GM23338 (cell line): ENCODE results near the gene CASKIN2. TPM values are rescaled to one million over a fixed set of nuclear protein-coding genes. Genes with fewer than 3 reads are reported as not detected.
A peak's percentile ranks its signal among the peaks of the same experiment; 100 is the strongest.

ENCODE experiments used
- ATAC-seq: fragments of 200-7000 bp; cut with Tn5 transposase; 3 replicates; pipeline ENCODE4 v1.9.1; 2020
- DNase-seq: peaks from one replicate; pipeline ENCODE4 v3.0.0-alpha.2; 2015; ENCODE audit warnings: low spot score
- H2AFZ ChIP-seq: fragments of 200-600 bp; sonication (generic); 2 replicates; pipeline ENCODE4 v1.8.0; 2016; ENCODE audit warnings: antibody characterized with exemption, mild to moderate bottlenecking, moderate library complexity
- H3F3A ChIP-seq: fragments of 200-600 bp; sonication (generic); replicated peaks from 2 replicates; pipeline ENCODE4 v1.8.0; 2017; ENCODE audit warnings: antibody characterized with exemption, mixed run types, low read depth
- H3K27ac ChIP-seq: fragments of 200-600 bp; sonication (generic); 2 replicates; pipeline ENCODE4 v1.6.1; 2016; ENCODE audit warnings: low read depth
- H3K27me3 ChIP-seq: fragments of 200-600 bp; sonication (generic); 2 replicates; pipeline ENCODE4 v1.8.0; 2016; ENCODE audit warnings: mild to moderate bottlenecking, mixed run types, moderate library complexity; ENCODE audit not compliant: insufficient read depth
- H3K36me3 ChIP-seq: fragments of 200-600 bp; sonication (generic); 2 replicates; pipeline ENCODE4 v1.8.0; 2016; ENCODE audit warnings: mild to moderate bottlenecking; ENCODE audit not compliant: insufficient read depth
- H3K4me1 ChIP-seq: fragments of 200-600 bp; sonication (generic); 2 replicates; pipeline ENCODE4 v1.8.0; 2016; ENCODE audit warnings: mild to moderate bottlenecking, moderate library complexity; ENCODE audit not compliant: insufficient read depth
- H3K4me2 ChIP-seq: fragments of 200-600 bp; sonication (generic); 2 replicates; pipeline ENCODE4 v1.7.1; 2017; ENCODE audit warnings: mixed run types
- H3K4me3 ChIP-seq: fragments of 200-600 bp; sonication (generic); 2 replicates; pipeline ENCODE4 v1.6.1; 2016; ENCODE audit warnings: mixed run types
- H3K79me2 ChIP-seq: fragments of 200-600 bp; sonication (generic); replicated peaks from 2 replicates; pipeline ENCODE4 v1.8.0; 2017; ENCODE audit warnings: mild to moderate bottlenecking; ENCODE audit not compliant: insufficient read depth
- H3K9me2 ChIP-seq: fragments of 200-600 bp; sonication (generic); 2 replicates; pipeline ENCODE4 v1.8.0; 2017; ENCODE audit not compliant: insufficient read depth
- H4K20me1 ChIP-seq: fragments of 200-600 bp; sonication (generic); replicated peaks from 2 replicates; pipeline ENCODE4 v1.8.0; 2017; ENCODE audit warnings: mild to moderate bottlenecking; ENCODE audit not compliant: insufficient read depth
- H3K27ac Mint-ChIP-seq: 2 replicates; pipeline ENCODE4 v1.8.0; 2020; ENCODE audit warnings: inconsistent platforms, mild to moderate bottlenecking, moderate library complexity, mixed read lengths
- H3K27me3 Mint-ChIP-seq: 3 replicates; pipeline ENCODE4 v1.8.0; 2022; ENCODE audit warnings: low read depth, mild to moderate bottlenecking, moderate library complexity, mixed read lengths, inconsistent platforms; ENCODE audit not compliant: insufficient read depth, poor library complexity
- H3K36me3 Mint-ChIP-seq: 3 replicates; pipeline ENCODE4 v1.8.0; 2021; ENCODE audit warnings: low read depth, mild to moderate bottlenecking, inconsistent platforms, moderate library complexity, mixed read lengths
- H3K4me1 Mint-ChIP-seq: 3 replicates; pipeline ENCODE4 v1.8.0; 2020; ENCODE audit warnings: mild to moderate bottlenecking, inconsistent platforms, mixed read lengths
- H3K4me3 Mint-ChIP-seq: 3 replicates; pipeline ENCODE4 v1.8.0; 2021; ENCODE audit warnings: moderate library complexity, mild to moderate bottlenecking, inconsistent platforms, mixed read lengths
- H3K9me3 Mint-ChIP-seq: 3 replicates; pipeline ENCODE4 v1.8.0; 2020; ENCODE audit warnings: moderate library complexity, mild to moderate bottlenecking, inconsistent platforms, mixed read lengths
- CREB1 ChIP-seq: fragments of 250-450 bp; sonication (Bioruptor Pico); IDR thresholded peaks from 2 replicates; pipeline ENCODE4 v1.5.0; 2020; ENCODE audit warnings: low read depth, mild to moderate bottlenecking, moderate library complexity
- EZH2 ChIP-seq: fragments of 200-600 bp; sonication (generic); IDR thresholded peaks from one replicate; pipeline ENCODE4 v1.8.0; 2017; ENCODE audit warnings: antibody characterized with exemption, mild to moderate bottlenecking, low read depth; ENCODE audit not compliant: unreplicated experiment
- EZH2phosphoT487 ChIP-seq: fragments of 200-600 bp; sonication (generic); IDR thresholded peaks from one replicate; pipeline ENCODE4 v1.8.1; 2018; ENCODE audit warnings: antibody characterized with exemption; ENCODE audit not compliant: unreplicated experiment
- POLR2AphosphoS5 ChIP-seq: IDR thresholded peaks from 2 replicates; pipeline ENCODE4 v1.6.1; 2016; ENCODE audit warnings: antibody characterized with exemption, low read depth
- ZNF114 ChIP-seq: fragments of 250-450 bp; sonication (Bioruptor Pico); IDR thresholded peaks from 2 replicates; pipeline ENCODE4 v1.5.0; 2020; ENCODE audit warnings: mild to moderate bottlenecking, moderate library complexity
- polyA plus RNA-seq: library from polyadenylated mRNA; unstranded; fragments of >200 nt; fragmentation: Nextera tagmentation; extraction: Ambion mirVana; gene quantifications from 2 replicates; pipeline ENCODE4 v1.2.1, GENCODE V29; 2016
- total RNA-seq: library from RNA; depleted of rRNA; stranded (reverse); fragments of >200 nt; shearing (Covaris generic); gene quantifications from 2 replicates; pipeline ENCODE4 v1.2.3, GENCODE V29; 2014
- TF ChIP-seq, protein P1 (sequence below): IDR thresholded peaks from one replicate; pipeline ENCODE4 v1.6.1; 2018; ENCODE audit warnings: antibody characterized with exemption; ENCODE audit not compliant: unreplicated experiment

Gene CASKIN2
- total and polyA plus RNA-seq, 2 experiments from 2014 or later = 4.9 to 21.5 TPM

GRCh38 chr17:75552425-75553294 is 37.3 kb upstream of the CASKIN2 start:
- ATAC-seq (no peak), DNase-seq (peak; percentile 37)
- Histone ChIP-seq H3K36me3 (no peaks in the 10 kb centered on the region), H3K4me3 (no peak overlapping the region), H3K9me2 (no peaks in the 10 kb centered on the region), H3F3A (0 out of 2 replicates have a peak, but pooled peaks cover 7% of the 10 kb centered on the region), H2AFZ (no peak overlapping the region), H3K27ac (peak overlapping the region; percentile 78; the same call in 1 of the 2 replicates), H3K4me1 (peaks cover 7% of the 10 kb centered on the region; the same call in 1 of the 2 replicates), H3K4me2 (no peak overlapping the region), H4K20me1 (no peaks in the 10 kb centered on the region; the same call in 1 of the 2 replicates), H3K27me3 (no peaks in the 10 kb centered on the region), H3K79me2 (no peaks in the 10 kb centered on the region)
- TF ChIP-seq EZH2phosphoT487 = no peak
- Mint-ChIP-seq H3K36me3 (no peaks in the 10 kb centered on the region; the same call in 2 of the 3 replicates), H3K4me3 (no peak overlapping the region), H3K27me3 (peaks cover 4% of the 10 kb centered on the region), H3K9me3 (no peaks in the 10 kb centered on the region), H3K4me1 (peaks cover 25% of the 10 kb centered on the region), H3K27ac (no peak overlapping the region)

GRCh38 chr17:75551266-75551665 is 35.9 kb upstream of the CASKIN2 start:
- Histone ChIP-seq H3K27ac (no peak overlapping the region), H3K27me3 (no peaks in the 10 kb centered on the region), H3K9me2 (no peaks in the 10 kb centered on the region), H3K79me2 (no peaks in the 10 kb centered on the region), H3K4me1 (peaks cover 7% of the 10 kb centered on the region; the same call in 1 of the 2 replicates), H3K36me3 (no peaks in the 10 kb centered on the region), H3K4me2 (0 out of 2 replicates have a peak overlapping the region, but pooled peaks have one; percentile 48), H4K20me1 (no peaks in the 10 kb centered on the region; the same call in 1 of the 2 replicates), H3F3A (0 out of 2 replicates have a peak, but pooled peaks cover 7% of the 10 kb centered on the region), H2AFZ (no peak overlapping the region), H3K4me3 (no peak overlapping the region)
- H3K27ac Mint-ChIP-seq = no peak overlapping the region
- DNase-seq (no peak), ATAC-seq (no peak)
- no peaks in the 10 kb centered on the region for H3K9me3 Mint-ChIP-seq
- TF ChIP-seq EZH2 (no peak), CREB1 (CRISPR knock-in tag) (no peak), POLR2AphosphoS5 (no peak), ZNF114 (CRISPR knock-in tag) (no peak), EZH2phosphoT487 (no peak)
- TF ChIP-seq, protein P1, sequence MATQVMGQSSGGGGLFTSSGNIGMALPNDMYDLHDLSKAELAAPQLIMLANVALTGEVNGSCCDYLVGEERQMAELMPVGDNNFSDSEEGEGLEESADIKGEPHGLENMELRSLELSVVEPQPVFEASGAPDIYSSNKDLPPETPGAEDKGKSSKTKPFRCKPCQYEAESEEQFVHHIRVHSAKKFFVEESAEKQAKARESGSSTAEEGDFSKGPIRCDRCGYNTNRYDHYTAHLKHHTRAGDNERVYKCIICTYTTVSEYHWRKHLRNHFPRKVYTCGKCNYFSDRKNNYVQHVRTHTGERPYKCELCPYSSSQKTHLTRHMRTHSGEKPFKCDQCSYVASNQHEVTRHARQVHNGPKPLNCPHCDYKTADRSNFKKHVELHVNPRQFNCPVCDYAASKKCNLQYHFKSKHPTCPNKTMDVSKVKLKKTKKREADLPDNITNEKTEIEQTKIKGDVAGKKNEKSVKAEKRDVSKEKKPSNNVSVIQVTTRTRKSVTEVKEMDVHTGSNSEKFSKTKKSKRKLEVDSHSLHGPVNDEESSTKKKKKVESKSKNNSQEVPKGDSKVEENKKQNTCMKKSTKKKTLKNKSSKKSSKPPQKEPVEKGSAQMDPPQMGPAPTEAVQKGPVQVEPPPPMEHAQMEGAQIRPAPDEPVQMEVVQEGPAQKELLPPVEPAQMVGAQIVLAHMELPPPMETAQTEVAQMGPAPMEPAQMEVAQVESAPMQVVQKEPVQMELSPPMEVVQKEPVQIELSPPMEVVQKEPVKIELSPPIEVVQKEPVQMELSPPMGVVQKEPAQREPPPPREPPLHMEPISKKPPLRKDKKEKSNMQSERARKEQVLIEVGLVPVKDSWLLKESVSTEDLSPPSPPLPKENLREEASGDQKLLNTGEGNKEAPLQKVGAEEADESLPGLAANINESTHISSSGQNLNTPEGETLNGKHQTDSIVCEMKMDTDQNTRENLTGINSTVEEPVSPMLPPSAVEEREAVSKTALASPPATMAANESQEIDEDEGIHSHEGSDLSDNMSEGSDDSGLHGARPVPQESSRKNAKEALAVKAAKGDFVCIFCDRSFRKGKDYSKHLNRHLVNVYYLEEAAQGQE = no peak
- no peak overlapping the region for H3K4me3 Mint-ChIP-seq
- no peaks in the 10 kb centered on the region; the same call in 2 of the 3 replicates for H3K36me3 Mint-ChIP-seq
- peaks cover 23% of the 10 kb centered on the region for H3K4me1 Mint-ChIP-seq
- peaks cover 4% of the 10 kb centered on the region for H3K27me3 Mint-ChIP-seq
